ENCODE results near the gene ZNF644.
"Not testable (repeated sequence)": the region's sequence is repeated elsewhere in the genome, so short reads cannot be mapped to it uniquely, and the experiment has no call there.

GRCh38 chr1:90893679-90894078 lies 128.2 kb downstream of the ZNF644 start:
- not testable (repeated sequence) for TF ChIP-seq POLR2A, EP300 (IDR thresholded peaks at IDR 0.05)
- TF ChIP-seq, protein P1, sequence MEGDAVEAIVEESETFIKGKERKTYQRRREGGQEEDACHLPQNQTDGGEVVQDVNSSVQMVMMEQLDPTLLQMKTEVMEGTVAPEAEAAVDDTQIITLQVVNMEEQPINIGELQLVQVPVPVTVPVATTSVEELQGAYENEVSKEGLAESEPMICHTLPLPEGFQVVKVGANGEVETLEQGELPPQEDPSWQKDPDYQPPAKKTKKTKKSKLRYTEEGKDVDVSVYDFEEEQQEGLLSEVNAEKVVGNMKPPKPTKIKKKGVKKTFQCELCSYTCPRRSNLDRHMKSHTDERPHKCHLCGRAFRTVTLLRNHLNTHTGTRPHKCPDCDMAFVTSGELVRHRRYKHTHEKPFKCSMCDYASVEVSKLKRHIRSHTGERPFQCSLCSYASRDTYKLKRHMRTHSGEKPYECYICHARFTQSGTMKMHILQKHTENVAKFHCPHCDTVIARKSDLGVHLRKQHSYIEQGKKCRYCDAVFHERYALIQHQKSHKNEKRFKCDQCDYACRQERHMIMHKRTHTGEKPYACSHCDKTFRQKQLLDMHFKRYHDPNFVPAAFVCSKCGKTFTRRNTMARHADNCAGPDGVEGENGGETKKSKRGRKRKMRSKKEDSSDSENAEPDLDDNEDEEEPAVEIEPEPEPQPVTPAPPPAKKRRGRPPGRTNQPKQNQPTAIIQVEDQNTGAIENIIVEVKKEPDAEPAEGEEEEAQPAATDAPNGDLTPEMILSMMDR (IDR thresholded peaks at IDR 0.05): not testable (repeated sequence)
